ENCODE measurements around the gene NDE1.
"Not testable (repeated sequence)": the region's sequence is repeated elsewhere in the genome, so short reads cannot be mapped to it uniquely, and the experiment has no call there.

The NDE1 gene

DNA sequence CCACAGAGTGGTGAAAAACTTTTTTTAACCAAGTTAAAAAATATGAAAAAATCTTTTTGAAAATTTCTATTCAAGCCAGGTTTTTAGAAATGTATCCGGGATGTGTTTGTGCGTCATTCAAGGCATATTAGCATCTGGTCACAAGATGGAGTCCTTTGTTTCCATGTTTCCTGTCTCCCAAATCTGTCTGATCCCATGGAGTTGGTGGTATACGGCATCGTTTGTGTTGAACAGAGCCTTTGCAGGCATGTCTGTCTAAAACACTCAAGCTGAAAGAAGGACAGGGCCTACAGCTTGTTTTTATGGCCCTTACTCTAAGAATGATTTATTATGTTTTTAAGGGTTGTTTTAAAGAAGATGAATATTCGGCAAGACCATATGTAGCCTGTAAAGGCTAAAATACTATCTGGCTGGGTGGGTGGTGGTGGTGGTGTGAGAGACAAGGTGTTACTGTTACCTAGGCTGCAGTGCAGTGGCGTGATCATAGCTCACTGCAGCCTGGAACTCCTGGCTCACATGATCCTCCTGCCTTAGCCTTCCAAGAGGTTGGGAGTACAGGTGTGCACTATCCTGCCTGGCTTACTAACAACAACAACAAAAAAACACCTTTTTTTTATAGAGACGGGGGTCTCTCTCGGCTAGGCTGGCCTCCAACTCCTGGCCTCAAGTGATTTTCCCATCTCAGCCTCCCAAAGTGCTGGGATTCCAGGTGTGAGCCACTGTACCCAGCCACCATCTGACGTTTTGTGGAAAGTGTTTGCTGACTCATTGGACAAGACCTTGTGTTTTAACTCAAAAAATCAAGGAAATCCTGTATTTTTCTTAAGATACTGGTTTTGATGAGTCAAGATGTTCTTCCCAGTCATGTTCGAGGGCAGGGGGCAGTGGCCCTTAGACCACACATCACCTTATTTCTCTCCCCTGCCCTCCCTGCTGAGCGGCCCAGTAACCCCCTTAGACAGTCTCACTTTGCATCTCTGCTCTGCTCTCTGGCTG lies 52.2 kb downstream of the NDE1 start:
- DNase-seq: no peak

DNA sequence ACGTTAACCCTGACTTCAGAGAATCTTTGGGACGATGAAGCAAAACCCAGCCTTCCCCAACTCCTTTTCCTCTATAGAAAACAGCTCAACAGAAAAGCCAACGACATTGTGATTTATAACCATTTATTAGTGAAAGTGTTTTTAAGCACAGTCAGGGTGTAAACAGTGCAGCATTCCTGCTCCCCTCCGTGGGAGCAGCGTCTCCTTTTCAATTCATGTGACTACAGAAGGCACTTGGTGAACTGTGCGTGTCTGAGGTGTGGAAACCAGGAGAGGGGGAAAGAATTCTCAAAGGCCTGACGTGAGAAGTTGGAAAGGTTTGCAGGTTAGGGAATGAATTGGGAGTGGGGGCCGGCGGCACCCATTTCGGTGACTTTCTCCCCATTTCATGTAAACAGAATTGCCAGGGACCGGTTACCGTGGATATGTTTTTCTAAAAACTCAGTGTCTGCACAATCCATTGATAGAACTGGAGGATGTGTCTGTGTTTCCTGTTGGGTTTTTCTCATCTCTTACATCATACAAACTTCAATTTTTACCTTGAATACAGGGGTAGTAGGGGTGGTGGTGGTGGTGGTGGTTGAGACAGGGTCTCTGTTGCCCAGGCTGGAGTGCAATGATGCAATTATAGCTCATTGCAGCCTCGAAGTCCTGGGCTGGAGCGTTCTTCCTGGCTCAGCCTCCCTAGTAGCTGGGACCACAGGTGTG lies 53.1 kb downstream of the NDE1 start:
- no peak for DNase-seq

DNA sequence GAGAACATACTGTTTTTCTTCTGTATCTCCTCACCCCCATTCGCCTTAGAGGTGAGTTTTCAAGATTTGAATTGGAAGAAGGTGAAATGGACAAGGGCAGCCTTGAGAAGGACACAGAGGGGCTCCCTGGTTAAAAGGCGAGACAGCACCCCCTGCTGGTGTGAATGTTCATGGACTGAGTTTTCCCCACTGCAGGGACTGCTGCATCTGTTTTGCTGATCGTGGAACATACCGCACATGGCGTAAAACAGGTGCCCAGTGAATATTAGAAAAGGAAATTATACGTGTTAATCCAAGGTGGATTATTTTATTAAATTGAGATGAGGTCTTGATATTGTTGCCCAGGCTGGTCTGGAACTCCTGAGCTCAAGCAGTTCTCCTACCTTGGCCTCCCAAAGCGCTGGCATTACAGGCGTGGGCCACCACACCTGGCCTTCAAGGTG lies 54.5 kb downstream of the NDE1 start:
- DNase-seq: peak; percentile 8

DNA sequence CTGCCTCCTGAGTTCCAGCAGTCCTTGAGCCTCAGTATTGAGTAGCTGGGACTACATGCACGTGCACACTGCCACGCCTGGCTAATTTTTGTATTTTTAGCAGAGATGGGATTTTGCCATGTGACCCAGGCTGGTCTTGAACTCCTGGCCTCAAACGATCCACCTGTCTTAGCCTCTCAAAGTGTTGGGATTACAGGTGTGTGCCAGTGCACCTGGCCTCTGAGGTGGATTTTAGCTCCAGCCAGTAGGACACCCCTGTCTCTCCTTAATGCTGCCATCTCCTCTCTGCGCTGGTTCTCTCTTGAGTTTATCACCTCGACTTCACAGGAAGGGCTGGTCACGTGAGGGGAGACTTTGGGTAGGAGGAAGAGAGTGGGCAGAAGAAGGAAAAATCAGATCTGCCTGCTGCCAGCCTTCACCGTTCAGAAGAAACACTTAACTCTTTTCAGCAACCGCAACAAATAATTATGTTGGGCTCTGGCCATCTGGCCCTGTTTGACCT lies 55.1 kb downstream of the NDE1 start:
- no peak for DNase-seq

DNA sequence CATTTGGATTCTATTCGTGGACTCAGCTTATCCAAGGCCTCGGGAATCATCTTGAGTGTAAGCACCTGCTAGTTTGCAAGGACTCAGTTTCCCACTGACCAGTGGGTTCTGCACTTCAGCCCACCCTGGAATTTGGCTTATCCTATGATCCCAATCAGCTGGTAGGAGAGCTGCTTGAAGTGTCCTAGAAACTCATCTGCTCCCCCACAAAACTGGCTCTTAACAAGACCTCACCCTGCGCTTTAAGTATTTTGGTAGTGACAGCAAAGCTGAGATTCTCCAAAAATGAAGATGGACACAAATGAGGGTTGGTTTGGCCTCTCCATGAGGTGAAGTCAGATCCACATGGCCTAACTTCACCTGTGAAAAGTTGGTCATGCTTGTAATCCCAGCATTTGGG lies 57.3 kb downstream of the NDE1 start:
- no peak for DNase-seq

DNA sequence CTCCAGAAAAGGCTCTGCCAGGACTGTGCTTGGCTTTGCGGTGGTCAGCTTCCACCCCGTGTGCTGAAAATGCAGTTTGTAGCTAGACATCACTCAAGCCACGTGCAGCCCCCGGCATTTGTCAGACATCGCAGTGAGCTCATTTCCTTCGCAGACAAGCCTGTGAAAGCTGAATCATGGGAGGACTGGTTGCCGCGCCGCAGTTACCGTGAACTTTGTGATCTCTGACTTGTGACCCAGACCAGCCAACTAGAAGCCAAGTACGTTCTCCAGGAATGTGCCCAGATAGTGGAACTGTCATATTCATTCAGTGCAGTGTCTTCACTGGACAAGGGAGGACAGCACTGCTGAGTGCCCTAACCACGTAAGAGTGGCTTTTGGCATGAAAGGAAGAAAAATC lies 58.1 kb downstream of the NDE1 start:
- no peak for DNase-seq

DNA sequence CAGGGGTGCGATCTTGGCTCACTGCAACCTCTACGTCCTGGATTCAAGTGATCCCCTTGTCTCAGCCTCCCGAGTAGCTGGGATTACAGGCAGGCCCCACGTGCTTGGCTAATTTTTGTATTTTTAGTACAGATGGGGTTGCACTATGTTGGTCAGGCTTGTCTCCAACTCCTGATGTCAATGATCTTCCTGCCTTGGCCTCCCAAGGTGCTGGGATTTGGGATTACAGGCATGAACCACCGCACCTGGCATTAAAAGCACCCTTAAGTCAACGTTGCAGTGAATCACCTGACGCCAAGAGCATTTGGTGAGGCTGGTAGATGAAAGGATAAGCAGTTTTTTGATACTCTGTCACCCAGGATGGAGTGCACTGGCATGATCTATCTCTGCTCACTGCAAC lies 59.0 kb downstream of the NDE1 start:
- no peak for DNase-seq

DNA sequence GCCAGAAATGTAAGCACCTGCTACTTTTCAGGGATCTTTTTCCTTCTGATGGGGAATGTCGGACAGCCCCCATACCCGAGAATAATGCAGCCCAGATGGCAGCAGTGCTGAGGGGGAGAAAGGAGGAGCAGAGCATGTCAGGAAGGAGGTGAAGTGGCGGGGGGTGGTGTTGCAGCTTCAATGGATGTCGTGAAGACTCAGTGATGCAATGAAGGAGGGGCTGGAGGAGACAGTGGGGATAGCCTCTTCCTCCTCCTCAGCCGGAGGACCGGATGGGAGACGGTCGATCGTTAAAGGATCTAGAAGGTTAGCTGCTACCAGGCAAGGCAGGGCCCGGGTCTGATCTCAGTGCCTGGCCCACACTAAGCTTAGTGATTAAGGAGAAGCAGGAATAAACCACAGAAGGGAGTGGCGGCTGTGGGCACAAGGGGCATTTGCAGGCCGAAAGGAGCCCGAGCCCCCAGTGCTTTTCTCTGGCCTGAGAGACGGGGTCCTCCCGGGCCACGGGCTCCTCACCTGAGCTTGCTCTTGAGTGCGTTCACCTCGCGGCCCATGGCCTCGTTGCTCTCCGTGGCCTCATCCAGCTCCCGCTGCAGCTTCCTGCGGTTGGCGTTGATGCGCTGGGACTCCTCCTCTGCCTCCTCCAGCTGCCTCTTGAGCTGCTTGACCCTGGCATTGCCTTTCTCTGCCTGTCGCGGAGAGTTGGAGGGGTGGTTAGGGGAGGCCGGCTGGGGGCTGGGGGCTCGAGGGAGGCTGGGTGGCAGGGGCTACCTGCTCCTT lies 64.5 kb downstream of the NDE1 start:
- DNase-seq: no peak

DNA sequence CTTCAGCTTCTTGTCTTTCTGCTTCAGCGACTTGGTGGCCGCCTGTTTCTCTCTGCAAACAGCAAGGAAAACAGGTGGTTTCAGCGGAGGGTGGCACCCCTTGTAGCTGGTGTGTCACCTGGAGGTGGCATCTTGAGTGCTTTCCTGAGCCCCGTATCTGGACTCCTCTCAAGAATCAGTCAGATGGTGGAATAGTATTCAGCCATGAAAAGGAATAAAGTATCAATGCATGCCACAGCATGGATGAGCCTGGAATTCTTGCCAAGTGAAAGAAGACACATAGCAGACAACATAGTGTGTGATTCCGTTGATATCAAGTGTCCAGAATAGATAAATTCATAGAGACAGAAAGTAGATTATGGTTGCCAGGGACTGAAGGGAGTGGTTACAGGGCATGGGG lies 65.2 kb downstream of the NDE1 start:
- no peak for DNase-seq

DNA sequence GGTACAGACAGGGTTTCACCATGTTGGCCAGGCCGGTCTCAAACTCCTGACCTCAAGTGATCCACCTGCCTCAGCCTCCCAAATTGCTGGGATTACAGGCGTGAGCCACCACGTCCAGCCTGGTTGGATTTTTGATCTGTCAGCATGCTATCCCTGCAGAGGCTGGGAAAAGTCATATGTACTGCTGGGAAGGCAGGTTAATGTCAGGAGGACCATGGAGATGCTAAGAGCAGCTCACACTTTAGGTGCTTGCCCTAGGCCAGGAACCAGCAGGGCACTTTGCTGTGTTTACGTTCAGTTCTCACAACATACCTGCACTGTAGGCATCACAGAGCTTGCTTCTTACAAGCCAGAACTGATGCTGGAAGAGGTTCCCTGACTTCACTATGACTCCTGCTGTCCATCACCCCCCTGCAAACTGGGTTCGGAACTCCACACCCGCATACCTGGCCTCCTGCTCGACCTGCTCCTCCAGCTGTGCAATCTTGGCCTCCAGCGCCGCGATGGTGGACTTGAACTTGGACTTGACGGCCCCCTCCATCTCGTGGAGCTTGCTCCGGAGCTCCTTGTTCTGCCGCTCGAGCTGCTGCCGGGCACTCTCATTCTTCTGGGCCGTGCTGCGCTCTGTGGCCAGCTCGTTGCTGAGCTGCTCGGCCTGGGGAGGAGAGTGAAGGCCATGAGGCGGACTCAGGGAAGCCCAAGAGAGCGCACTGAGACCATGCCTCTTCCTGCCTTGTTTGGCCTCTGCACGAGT lies 66.8 kb downstream of the NDE1 start:
- DNase-seq: no peak

DNA sequence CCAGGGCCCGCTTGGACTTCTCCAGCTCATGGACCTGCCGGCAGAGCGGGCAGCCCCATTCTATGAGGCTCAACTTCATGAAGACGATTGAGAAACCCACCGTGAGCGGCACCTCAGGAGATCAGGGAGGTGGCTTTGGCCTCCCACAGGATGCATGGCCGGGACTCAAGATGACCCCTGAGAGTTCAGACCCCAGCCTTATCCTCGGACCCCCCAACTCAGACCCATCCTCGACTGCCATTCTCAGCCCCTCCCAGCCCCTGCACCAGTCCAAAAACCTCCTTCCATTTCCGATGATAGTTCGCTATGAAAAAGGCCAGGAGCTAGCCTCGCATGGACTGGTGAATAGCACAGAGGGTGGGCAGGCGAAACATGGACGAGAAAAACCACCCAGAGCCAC lies 71.0 kb downstream of the NDE1 start:
- DNase-seq: no peak

DNA sequence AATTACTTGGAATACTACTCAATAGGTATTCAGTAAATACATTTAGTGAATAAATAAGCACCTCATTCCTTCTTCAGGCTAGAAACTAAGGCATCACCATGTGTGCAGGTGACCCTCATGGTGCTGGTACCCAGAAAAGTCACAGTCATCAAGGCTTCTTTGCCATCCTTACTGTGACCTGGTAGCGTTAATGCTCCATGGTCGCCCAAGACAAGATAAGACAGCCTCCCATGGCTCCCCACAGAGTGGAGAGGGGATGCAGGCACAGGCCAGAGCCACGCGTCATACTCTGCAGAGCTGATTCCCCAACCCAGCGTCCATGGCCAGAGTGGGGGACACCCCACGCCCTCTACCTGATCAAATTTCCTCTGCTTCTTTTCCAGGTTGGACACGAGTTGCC lies 73.8 kb downstream of the NDE1 start:
- DNase-seq: no peak

DNA sequence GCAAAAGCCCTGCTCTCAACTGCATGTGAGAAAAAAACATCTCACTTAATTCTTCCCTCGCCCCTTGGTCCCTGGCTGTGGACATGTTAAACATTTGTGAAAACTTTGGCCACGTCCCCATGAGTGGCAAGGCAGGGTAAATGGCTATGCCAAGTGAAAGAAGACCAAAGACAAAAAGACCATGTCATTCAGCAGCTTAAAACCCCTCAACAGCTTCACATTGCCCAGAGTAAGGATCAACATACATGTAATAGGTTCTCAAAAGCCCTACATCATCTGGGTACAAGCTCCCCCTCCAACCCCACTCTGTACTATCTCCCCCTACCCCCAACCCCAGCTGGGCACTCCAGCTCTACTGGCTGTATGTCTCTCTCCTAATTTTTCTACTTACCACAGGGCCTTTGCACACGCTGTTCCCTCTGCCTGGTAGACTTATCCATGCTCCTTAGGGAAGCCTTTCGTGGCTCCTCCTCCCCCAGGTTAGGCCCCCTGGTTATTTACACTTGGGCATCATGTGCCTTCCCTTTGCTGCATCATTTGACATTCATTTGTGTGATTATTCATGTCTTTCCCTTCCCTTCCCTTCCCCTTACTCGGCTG lies 75.7 kb downstream of the NDE1 start:
- DNase-seq: no peak

DNA sequence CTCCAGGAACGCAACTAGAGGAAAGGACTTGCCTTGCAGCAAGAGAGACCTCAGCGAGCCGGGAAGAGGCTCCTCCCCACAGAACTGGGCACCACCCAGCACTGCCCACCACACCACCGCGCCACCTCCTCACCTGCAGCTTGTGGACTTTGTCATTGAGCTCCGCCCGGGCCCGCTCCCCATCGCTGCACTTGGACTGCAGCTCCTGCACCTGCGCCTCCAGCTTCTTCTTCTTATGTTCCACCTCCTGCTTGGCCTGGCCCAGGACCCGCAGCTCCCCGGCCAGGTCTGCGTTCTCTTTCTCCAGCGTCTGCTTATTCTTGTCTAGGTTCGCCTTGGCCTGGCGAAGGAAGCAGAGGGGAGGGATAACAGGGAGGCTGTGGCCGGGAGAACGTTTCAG lies 76.7 kb downstream of the NDE1 start:
- no peak for DNase-seq

DNA sequence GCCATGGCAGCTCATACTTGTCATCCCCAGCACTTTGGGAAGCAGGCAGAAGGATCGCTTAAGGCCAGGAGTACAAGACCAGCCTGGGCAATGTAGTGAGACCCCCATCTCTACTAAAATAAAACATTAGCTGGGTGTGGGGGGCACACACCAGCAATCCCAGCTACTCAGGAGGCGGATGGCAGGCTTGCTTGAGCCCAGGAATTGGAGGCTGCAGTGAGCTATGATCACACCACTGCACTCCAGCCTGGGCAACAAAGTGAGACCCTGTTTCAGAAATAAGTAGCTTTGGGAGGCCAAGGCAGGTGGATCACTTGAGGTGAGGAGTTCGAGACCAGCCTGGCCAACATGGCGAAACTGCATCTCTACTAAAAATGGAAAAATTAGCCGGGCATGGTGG lies 77.7 kb downstream of the NDE1 start:
- not testable (repeated sequence) for DNase-seq

DNA sequence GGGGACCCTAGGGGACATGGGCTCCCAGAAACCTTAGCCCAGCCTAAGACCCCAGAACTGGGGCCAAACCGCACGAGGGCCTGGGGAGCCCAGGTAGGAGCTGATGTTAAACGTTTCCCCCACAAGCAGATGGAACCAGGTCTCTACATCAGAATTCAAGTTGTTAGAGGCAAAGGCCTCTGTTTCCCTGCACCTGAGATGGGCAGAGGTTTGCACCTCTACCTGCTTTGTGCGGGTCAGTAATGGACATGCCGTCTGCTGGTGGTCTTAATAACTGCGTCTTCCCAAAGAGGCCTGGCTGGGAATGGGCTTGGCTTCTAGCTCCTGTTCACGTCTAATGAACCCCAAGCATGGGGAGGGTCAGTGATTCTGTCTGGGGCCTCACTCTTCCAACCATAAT lies 79.1 kb downstream of the NDE1 start:
- DNase-seq: no peak

DNA sequence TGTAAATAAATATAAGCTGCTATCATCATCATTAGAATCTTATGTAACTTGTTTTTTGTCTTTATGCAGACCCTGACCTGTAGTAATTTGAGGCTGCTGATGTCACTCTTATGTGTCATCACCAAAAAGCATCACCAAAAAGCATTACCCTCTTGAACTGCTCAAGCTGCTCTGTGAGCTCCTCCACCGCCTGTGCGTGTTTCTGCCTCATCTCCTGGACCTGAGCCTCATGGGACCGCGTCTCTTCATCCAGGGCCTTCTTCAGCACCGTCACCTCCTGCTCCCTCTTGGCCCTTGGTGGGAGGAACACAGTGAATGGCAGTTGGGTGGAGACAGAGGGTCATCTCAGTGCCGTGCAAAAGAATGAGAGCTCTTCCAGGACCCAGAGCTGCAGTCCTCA lies 82.4 kb downstream of the NDE1 start:
- no peak for DNase-seq

DNA sequence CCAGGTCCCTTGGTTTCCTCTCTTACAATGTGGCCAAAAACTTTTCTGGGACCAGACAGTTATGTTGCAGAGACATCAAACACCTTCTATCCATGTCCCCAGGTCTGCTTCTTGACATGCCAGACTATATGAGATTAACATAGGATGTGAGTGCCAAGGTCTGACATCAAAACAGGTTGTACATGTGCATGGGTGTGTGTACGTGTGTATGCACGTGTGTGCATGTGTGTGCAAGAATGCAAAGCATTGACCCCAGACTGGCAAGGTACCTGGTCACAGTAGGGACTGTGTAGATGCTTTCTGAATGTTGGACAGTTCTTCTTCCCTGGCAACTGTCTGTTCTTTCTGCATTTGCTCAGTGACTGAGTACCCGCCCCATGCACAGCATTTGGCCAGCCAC lies 85.6 kb downstream of the NDE1 start:
- no peak for DNase-seq

DNA sequence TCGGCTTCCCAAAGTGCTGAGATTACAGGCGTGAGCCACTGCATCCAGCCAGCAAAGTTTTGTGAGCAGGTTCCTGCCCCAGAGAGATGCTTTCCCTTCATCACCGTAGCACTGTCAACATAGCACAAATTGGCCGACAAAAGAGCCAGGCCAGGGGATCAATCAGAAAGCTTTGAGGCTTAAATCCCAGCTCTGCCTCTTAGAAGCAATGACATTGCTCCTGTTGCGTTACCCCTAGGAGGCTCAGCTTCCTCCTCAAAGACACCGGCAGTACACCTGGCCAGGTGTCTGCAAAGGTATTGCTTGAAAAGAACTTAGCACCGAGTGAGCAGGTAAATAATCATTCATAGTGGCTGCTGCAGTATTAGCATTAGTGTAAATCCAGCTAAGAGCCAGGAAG lies 86.5 kb downstream of the NDE1 start:
- DNase-seq: no peak

DNA sequence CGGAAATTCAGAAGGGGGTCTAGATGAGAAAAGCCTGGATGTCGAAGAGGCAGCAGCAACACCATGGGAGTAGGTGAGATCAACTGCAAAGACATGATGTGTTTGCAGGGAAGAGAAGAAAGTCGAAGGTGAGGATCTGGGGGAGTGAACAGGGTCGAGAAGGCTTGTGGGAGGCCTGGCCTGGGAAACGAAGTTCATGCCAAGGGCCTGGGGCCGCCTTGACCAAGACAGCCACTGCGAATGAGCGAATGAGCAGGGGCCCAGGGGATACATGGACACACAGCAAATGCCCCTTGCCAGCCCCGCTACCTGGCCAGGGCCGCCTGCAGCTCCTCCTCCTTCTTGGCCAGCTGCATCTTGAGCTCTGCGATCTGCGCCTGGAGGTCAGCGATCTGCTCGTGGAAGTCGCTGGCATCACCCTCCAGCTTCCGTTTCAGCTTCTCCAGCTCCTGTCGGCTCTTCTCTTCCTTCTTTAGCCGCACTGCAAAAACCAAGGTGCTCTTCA lies 87.1 kb downstream of the NDE1 start:
- no peak for DNase-seq

DNA sequence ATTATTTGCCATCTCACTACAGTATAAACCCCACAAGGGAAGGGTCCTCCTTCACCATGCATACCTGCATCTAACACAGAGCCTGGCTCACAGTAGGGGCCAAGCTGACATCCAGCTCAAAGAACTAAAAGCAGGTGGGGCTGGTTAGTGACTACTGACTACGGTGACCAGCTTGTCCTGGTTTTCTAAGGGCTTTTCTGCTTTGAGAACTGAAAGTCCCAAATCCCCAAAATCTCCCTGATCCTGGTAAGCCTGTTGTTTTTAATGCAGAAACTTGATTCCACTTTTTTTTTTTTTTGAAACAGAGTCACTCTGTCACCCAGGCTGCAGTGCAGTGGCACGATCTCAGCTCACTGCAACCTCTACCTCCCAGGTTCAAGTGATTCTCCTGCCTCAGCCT lies 89.4 kb downstream of the NDE1 start:
- no peak for DNase-seq

DNA sequence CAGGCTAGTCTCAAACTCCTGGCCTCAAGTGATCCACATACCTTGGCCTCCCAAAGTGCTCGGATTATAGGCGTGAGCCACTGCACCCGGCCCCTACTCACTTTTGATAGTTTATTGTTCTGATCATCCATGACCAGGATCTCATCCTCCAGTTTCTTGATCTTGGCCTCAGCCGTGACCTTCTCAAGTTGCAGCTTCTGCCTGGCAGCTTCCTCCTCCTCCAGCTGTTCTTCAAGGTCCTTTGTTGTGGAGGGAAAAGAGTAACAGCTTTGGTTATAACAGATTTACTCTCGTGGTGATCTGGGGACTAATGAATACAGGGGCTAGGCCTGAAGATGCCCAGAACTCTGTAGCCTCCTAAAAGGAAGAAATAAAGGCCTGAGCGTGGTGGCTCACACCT lies 89.9 kb downstream of the NDE1 start:
- DNase-seq: no peak

All from COR-L47 (cell line).